HG02642 (cell line): Measurements from ENCODE around the gene THSD8.
"Not testable (repeated sequence)": the region's sequence is repeated elsewhere in the genome, so short reads cannot be mapped to it uniquely, and the experiment has no call there.

Experiments used
- ATAC-seq: cut with Tn5 transposase; IDR thresholded peaks from one replicate; pipeline ENCODE4 v1.9.1; 2021; ENCODE audit warnings: mild to moderate bottlenecking; ENCODE audit not compliant: unreplicated experiment, poor library complexity

The THSD8 gene

DNA sequence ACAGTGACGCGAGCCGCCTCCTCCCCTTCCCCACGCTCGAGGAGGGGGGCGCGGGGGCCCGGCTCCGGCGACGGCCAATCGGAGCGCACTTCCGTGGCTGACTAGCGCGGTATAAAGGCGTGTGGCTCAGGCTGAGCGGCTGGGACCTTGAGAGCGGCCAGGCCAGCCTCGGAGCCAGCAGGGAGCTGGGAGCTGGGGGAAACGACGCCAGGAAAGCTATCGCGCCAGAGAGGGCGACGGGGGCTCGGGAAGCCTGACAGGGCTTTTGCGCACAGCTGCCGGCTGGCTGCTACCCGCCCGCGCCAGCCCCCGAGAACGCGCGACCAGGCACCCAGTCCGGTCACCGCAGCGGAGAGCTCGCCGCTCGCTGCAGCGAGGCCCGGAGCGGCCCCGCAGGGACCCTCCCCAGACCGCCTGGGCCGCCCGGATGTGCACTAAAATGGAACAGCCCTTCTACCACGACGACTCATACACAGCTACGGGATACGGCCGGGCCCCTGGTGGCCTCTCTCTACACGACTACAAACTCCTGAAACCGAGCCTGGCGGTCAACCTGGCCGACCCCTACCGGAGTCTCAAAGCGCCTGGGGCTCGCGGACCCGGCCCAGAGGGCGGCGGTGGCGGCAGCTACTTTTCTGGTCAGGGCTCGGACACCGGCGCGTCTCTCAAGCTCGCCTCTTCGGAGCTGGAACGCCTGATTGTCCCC is 10.4 kb upstream of the THSD8 start, which contains the start of gene JUNB:
Gene JUNB, plus strand, starts transcription at position 142 of the 706 bp plus-strand sequence. Its CDS starts 286 bp downstream, at position 428.
- peak; percentile 36 for ATAC-seq

DNA sequence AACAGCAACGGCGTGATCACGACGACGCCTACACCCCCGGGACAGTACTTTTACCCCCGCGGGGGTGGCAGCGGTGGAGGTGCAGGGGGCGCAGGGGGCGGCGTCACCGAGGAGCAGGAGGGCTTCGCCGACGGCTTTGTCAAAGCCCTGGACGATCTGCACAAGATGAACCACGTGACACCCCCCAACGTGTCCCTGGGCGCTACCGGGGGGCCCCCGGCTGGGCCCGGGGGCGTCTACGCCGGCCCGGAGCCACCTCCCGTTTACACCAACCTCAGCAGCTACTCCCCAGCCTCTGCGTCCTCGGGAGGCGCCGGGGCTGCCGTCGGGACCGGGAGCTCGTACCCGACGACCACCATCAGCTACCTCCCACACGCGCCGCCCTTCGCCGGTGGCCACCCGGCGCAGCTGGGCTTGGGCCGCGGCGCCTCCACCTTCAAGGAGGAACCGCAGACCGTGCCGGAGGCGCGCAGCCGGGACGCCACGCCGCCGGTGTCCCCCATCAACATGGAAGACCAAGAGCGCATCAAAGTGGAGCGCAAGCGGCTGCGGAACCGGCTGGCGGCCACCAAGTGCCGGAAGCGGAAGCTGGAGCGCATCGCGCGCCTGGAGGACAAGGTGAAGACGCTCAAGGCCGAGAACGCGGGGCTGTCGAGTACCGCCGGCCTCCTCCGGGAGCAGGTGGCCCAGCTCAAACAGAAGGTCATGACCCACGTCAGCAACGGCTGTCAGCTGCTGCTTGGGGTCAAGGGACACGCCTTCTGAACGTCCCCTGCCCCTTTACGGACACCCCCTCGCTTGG is 9.6 kb upstream of the THSD8 start:
- ATAC-seq, result no peak

DNA sequence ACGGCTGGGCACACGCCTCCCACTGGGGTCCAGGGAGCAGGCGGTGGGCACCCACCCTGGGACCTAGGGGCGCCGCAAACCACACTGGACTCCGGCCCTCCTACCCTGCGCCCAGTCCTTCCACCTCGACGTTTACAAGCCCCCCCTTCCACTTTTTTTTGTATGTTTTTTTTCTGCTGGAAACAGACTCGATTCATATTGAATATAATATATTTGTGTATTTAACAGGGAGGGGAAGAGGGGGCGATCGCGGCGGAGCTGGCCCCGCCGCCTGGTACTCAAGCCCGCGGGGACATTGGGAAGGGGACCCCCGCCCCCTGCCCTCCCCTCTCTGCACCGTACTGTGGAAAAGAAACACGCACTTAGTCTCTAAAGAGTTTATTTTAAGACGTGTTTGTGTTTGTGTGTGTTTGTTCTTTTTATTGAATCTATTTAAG is 9.0 kb upstream of the THSD8 start:
- no peak for ATAC-seq

DNA sequence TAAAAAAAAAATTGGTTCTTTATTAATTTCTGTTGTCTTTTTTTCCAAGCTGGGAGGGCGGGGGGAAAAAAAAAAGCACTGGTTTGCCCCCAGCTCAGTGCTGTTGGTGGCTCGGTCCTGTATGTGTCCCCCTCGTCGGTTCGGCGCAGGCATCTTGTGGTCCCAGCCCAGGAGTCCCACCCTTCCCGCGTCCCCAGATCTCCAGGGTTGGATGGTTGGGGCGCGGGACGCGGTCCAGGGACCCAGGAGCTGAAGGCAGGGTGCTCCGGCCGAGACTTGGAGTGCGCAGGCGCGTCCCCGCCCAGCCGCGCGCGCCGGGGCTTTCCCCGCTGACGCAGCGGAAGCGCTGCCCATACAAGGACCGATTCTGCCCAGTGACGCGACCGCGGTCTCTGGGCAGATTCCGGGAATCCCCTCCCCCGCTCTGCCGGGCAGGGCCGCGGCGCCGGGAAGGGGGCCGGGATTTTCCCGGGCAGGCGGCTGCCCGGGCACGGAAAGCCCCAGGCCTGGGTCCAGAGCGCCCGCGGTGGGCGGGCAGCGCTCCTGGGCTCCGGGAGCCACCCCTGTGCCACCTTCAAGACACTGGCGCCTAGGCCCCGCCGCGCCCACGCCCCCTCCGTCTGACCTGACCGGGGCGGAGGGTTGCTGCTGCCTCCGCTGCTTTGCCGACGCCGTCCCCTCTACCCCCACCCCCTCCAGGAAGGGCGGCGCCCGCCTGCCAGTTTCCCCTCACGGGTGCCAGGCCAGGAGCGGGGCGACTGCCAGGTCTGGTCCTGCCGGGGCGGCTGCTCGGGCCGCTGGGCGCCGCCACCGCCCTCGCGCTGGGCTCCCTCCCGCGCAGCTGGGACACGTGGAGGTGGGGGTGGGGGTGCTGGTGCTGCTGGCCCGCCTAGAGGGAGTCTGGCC is 8.3 kb upstream of the THSD8 start:
- ATAC-seq, result peak; percentile 40

DNA sequence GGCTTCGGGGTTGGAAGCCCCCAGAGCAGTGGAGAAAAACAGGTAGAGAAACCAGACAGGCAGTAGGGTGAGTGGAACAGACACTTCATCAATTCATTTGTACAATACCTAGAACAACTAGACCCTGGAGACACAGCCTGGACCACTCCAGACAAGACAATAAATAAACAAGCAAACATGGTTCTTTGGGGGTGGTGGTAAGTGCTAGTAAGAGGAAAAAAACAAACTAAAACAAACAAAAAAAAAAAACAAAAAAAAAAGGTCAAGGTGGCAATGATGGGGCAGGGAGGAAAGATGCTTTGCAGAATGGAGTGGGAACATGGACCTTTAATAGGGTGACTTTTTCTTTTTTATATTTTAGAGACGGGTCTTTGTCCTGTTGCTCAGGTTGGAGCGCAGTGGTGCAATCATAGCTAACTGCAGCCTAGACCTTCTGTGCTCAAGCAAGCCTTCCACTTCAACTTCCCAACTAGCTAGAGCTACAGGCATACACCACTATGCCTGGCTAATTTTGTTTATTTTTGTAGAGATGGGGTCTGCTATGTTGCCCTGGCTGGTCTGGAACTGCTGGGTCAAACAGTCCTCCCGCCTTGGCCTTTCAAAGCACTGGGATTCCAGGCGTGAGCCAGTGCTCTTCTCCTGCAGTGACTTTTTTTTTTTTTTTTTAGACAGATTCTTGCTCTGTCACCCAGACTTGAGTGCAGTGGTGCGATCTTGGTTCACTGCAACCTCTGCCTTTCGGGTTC is 7.5 kb upstream of the THSD8 start:
- no peak for ATAC-seq

DNA sequence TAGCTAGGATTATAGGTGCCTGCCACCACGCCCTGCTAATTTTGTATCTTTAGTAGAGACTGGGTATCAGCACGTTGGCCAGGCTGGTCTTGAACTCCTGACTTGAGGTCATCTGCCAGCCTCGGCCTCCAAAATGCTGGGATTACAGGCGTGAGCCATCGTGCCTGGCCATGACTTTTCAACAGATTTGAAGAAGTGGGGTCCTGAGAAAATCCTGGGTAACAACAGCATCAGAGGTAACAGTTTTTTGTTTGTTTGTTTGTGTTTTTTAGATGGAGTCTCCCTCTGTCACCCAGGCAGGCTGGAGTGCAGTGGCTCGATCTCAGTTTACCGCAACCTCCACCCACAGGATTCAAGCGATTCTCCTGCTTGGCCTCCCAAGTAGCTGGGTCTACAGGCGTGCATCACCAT is 6.9 kb upstream of the THSD8 start:
- ATAC-seq, result no peak

DNA sequence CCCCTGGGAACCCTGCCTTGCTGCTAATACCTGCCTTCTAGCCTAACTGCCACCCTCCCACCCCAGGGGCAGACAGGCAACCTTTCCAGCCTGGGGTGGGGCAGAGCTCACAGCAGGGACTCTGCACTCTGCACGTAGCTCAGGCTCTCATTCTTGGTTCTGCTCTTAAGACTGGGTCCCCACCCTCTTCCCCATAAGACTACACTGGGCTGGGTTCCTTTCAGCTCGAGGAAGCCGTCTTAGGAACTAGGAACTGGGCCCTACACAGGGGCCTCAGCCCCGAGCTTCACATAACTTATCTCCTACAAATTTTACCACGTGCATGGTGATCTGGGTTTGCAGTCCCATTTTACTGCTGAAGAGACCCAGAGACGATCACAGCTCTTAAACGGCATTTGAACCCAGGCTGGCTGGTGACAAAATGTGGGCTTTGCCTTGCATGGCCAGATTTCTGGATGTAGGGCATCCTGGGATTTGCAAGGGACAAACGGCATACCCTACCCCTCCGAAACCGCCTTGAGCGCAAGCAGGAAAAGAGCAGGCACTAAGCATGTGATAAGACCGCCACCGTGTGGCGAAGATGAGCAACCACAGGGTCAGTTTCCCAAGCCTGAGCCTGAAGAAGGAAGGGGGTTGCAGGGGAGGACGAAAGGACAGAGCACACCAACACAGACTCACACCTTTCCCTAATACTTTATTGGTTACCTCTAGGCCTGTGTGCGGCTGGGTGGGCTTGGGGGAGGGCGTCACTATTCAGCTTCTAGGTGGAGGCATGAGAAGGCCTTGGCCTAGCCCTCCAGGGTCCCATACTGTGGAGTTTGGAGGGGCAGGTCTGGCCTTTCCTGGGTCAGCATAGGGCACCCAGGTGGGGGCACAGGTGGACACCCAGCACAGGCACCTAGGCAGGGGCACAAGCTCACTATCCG is 5.5 kb upstream of the THSD8 start:
- ATAC-seq, result no peak

DNA sequence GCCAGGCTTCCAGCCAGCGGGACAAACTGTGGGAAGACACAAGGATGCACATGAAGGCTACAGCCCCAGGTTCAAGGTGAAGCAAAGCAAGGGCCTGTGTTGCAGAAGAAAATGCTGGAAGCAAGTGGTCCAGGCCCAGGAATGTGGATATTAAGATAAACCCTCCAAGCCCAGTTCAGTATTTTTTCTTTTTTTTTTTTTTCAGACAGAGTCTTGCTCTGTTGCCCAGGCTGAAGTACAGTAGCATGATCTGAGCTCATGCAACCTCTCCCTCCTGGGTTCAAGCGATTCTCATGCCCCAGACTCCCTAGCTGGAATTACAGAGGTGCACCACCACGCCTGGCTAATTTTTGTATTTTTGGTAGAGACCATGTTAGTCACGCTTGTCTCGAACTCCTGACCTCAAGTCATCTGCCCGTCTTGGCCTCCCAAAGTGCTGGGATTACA is 4.7 kb upstream of the THSD8 start:
- no peak for ATAC-seq

DNA sequence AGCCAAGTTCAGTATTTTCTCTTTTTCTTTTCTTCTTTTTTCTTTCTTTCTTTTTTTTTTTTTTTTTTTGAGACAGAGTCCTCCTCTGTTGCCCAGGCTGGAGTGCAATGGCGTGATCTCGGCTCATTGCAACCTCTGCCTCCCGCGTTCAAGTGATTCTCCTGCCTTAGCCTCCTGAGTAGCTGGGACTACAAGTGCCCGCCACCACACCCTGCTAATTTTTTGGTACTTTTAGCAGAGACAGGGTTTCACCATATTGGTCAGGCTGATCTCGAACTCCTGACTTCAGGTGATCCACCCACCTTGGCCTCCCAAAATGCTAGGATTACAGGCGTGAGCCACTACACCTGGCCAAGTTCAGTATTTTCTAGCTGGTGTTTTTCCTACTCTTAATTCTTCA is 4.3 kb upstream of the THSD8 start:
- ATAC-seq, result not testable (repeated sequence)

DNA sequence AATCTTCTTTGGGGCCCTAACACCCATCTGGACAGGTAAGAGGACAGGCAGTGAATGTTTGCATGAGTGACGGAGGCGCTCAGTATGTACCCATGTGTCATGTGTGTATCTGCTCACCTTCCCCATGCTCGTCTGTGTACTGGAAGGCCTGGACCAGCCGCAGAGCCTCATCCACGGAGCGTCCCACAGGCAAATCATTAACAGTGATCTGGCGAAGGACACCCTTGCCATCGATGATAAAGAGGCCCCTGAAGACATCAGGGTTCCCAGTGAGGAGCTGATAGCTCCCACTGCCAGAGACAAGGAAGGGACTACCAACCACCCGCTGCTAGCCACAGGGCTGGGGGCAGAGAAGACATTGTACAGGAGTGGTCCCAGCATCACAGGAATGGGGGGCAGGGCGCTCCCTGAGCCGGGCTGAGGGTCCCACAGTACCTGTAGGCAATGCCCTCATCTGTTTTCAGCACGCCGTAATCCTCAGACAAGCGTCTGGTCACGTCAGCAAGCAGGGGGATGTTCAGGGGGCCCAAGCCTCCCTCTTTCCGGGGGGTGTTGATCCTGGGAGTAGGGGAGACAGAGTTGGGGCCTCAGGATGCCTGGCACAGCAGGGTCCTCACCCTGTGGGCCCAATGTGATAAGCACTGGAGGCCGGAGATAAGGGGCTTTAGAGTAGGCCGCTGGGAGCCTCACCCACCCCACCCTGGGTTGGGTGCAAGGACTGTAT is 2.0 kb upstream of the THSD8 start:
- no peak for ATAC-seq

DNA sequence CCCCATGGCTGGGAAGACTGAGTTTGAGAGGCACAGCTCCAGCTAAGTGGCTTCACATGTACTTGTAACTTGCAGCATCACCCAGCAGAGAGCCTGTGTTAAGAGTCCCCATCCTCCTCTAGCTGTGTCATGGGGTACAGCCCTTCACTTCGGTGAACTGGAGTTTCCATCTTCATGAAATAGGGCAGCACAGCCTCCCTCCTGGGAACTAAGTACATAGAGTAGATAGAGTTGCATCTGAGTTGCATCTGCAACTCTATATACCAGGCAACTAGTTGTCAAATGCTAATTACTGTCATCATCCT is 1.5 kb upstream of the THSD8 start:
- ATAC-seq, result no peak

DNA sequence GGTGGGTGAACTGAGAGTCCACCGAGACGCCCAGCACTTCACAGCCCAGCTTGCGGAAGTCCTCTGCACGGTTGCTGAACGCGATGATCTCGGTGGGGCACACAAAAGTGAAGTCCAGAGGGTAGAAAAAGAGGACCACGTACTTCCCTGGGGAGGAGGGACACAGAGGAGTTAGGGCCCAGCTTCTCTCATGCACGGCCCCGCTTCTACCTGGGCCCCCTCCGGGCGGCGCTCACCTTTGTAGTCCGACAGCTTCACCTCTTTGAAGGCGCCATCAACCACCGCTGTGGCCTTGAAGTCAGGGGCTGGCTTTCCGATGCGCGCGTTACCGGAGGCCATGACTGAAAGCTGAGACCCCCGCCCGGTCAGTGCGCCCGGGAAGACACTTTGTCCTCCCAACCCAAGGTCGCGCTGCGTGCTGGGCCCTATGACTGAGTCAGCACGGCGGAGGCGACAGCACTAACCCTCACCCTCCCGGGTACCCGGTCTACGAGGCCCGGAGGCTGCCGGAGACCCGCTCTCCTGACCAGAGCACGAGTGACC is 875 bp upstream of the THSD8 start:
- no peak for ATAC-seq

DNA sequence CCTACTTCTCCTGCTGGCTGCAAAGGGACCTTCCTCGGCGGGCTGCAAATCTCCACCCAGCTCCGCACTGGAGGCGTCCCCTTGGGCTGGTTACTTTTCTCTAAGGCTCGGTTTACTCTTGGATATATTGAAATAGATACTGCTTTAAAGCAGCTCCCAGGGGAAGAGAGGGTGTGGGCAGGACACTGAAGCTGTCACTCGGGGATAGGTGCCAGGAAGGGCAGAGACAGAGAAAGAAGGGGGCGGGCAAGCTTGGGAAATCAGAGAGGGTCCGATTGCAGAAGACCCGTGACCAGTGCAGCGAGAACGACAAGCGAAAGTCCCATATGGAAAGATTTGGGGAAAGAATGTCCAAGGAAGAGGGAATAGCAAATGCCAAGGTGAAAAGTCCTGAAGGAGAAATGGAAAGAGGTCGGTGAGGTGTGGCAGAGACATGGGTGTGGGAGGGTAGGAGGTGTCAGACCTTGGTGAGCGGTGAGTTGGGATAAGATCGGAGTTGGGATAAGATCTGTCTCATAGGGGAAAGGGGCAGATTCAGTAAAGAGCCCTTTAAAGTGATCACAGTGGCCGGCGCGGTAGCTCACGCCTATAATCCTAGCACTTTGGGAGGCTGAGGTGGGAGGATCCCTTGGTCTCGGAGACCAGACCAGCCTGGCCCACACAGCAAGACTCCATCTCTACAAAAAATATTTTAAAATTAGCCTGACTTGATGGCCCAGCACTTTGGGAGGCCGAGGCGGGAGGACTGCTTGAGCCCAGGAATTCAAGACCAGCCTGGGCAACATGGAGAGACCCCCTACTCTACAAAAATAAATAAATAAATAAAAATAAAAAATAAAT is 618 bp downstream of the THSD8 start:
- ATAC-seq, result no peak

DNA sequence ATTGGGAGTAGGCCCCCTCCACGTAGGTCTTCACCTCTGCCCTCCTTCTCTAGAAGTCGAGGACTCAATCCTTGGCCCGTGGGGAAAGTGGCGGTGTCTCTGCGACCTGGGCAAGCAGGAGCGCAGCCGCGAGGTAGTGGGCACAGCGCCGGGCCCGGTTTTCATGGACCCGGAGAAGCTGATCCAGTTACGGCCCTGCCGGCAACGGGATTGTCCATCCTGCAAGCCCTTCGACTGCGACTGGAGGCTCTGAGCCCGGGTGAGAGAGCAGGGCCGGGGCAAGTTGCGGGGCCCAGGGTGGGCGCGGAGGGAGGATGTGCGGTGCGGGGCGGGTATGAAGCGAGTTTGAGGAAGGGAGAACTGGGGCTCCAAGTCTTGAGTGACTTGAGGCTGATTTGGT is 2.2 kb downstream of the THSD8 start:
- no peak for ATAC-seq

DNA sequence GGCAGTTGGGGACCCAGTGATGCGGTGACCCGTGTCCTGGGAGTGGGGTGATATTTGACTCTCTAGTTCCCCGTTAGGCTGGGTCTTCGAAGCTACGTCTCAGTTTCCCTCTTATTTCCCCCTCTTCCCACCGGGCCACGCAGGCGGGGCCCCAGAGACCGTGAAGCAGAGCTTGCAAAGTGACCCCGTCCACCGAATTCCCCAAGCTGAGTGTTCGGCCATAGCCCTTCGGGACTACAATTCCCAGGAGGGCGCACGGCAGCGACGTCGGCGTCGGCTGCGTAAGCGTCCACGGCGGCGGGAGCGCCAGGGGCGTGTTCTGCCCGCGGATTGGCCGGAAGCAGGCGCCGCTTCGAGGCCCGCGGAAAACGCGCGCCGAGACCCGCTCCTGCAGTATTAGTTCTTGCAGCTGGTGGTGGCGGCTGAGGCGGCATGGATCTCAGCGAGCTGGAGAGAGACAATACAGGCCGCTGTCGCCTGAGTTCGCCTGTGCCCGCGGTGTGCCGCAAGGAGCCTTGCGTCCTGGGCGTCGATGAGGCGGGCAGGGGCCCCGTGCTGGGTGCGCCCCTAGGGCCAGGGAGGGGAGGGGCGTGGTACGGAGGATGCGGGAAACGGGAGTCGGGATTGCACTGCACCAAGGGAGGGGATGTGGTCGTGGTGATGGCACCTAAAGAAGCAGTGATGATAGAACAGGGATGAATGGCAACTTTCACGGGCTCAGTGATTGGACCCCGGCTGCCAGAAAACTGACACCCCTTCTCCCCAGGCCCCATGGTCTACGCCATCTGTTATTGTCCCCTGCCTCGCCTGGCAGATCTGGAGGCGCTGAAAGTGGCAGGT is 4.6 kb downstream of the THSD8 start, which contains the start of gene RNASEH2A:
Gene RNASEH2A, plus strand, starts transcription at position 343 of the 840 bp plus-strand sequence. Its CDS starts 90 bp downstream, at position 433.
- peak; percentile 80 for ATAC-seq

DNA sequence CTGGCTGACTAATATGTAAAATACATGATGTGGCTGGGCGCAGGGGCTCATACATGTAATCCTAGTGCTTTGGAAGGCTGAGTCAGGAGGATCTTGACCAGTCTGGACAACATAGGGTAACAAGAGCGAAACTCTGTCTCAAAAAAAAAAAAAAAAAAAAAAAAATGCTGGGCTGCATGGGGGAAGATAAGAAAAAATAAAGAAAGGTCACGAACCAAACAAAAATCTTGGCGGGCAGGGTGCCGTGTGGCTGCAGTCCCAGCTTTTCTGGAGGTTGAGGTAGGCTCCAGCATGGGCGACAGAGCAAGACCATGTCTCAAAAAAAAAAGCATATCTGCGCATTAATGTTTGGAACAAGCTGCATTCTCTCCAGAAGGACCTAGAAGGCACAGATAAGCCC is 13.2 kb downstream of the THSD8 start:
- ATAC-seq, result no peak
